Smooth muscle cell (in vitro differentiated cells): ENCODE results near the gene GALP. TPM values are rescaled to one million over a fixed set of nuclear protein-coding genes. Genes with fewer than 3 reads are reported as not detected.

Experiments used
- DNase-seq: peaks from one replicate; lab custom pipeline; 2025; ENCODE audit not compliant: unreplicated experiment; lab: John Stamatoyannopoulos, UW
- H2AFZ ChIP-seq: fragments of 200-600 bp; sonication (generic); 2 replicates; pipeline ENCODE4 v1.6.0; 2016; ENCODE audit warnings: antibody characterized with exemption, low read depth, mild to moderate bottlenecking
- H3F3A ChIP-seq: fragments of 200-600 bp; sonication (generic); 2 replicates; pipeline ENCODE4 v1.6.0; 2017; ENCODE audit warnings: antibody characterized with exemption, low read depth
- H3K27ac ChIP-seq: fragments of 200-600 bp; sonication (generic); 2 replicates; pipeline ENCODE4 v1.5.1; 2016; ENCODE audit warnings: low read depth, mild to moderate bottlenecking
- H3K27me3 ChIP-seq: fragments of 200-600 bp; sonication (generic); 2 replicates; pipeline ENCODE4 v1.6.1; 2016; ENCODE audit warnings: low read depth, mild to moderate bottlenecking
- H3K36me3 ChIP-seq: fragments of 200-600 bp; sonication (generic); 2 replicates; pipeline ENCODE4 v1.5.1; 2016; ENCODE audit warnings: low read depth
- H3K4me1 ChIP-seq: fragments of 200-600 bp; sonication (generic); 2 replicates; pipeline ENCODE4 v1.5.1; 2016; ENCODE audit warnings: low read depth
- H3K4me2 ChIP-seq: fragments of 200-600 bp; sonication (generic); 2 replicates; pipeline ENCODE4 v1.6.0; 2016; ENCODE audit warnings: mild to moderate bottlenecking
- H3K4me3 ChIP-seq: fragments of 200-600 bp; sonication (generic); 2 replicates; pipeline ENCODE4 v1.5.1; 2016; ENCODE audit warnings: mild to moderate bottlenecking
- H3K79me2 ChIP-seq: fragments of 200-600 bp; sonication (generic); 2 replicates; pipeline ENCODE4 v1.6.0; 2016; ENCODE audit warnings: low read depth, mild to moderate bottlenecking
- H3K9ac ChIP-seq: fragments of 200-600 bp; sonication (generic); 2 replicates; pipeline ENCODE4 v1.6.0; 2016; ENCODE audit warnings: low read depth
- H3K9me3 ChIP-seq: fragments of 200-600 bp; sonication (generic); replicated peaks from 2 replicates; pipeline ENCODE4 v1.5.1; 2016; ENCODE audit warnings: low read depth
- H4K20me1 ChIP-seq: fragments of 200-600 bp; sonication (generic); 2 replicates; pipeline ENCODE4 v1.6.0; 2016; ENCODE audit warnings: low read depth
- WGBS: methylation state at CpG from one replicate; pipeline ENCODE4 v1.1.7; 2016; ENCODE audit warnings: low lambda C conversion rate; 5-methylcytosine and 5-hydroxymethylcytosine counted together
- polyA plus RNA-seq: library from polyadenylated mRNA; unstranded; fragments of >200 nt; fragmentation: Nextera tagmentation; extraction: Ambion mirVana; gene quantifications from 2 replicates; pipeline ENCODE4 v1.2.1, GENCODE V29; 2016
- total RNA-seq: library from RNA; depleted of rRNA; stranded (reverse); fragments of >200 nt; gene quantifications from 2 replicates; pipeline ENCODE4 v1.2.3, GENCODE V29; 2014
- TF ChIP-seq, protein P1 (sequence below): fragments of 200-600 bp; sonication (generic); IDR thresholded peaks from 2 replicates; pipeline ENCODE4 v1.5.1; 2017; ENCODE audit warnings: borderline replicate concordance, mild to moderate bottlenecking, antibody characterized with exemption; ENCODE audit not compliant: insufficient read depth, poor library complexity, severe bottlenecking

Gene GALP
- total and polyA plus RNA-seq, 2 experiments from 2014 or later: not detected

DNA sequence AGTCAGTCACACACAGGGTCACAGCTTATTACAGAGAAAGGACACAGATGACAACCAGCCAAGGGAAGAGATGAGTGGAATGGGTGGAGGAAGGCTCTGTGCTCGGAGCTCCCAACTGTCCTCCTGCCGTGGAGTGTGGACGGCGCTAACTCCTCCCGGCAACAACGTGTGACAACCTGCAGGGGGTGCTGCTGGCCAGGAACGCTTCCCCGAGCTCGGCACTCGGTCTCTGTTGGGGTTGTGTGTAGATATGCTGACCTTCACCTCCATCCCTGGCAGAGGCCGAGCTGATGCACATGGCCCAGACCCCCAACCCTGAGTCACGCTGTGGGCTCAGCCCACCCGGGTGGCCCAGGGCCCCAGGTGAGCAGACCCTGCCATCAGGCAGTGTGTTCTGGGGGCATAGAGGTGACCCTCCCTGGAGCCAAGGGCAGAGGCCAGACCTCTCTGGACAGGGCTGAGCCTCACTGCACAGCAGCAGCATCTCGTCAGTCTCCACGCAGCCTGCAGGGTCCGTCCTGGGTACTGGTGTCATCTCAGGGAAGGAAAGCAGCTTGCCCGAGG lies 20.6 kb upstream of the GALP start:
- Histone ChIP-seq H3K27ac (no peak overlapping the region), H3K4me2 (no peak overlapping the region), H2AFZ (no peak overlapping the region), H3K4me3 (no peak overlapping the region), H3K36me3 (no peaks in the 10 kb centered on the region), H3K9me3 (no peaks in the 10 kb centered on the region), H3K79me2 (peaks cover 4% of the 10 kb centered on the region), H3F3A (no peaks in the 10 kb centered on the region), H3K4me1 (no peaks in the 10 kb centered on the region), H3K27me3 (no peaks in the 10 kb centered on the region), H3K9ac (no peak overlapping the region), H4K20me1 (peaks cover 42% of the 10 kb centered on the region)
- no peak for DNase-seq
- 77% methylated on average over 17 of the region's 17 CpGs for WGBS
- TF ChIP-seq, protein P1, sequence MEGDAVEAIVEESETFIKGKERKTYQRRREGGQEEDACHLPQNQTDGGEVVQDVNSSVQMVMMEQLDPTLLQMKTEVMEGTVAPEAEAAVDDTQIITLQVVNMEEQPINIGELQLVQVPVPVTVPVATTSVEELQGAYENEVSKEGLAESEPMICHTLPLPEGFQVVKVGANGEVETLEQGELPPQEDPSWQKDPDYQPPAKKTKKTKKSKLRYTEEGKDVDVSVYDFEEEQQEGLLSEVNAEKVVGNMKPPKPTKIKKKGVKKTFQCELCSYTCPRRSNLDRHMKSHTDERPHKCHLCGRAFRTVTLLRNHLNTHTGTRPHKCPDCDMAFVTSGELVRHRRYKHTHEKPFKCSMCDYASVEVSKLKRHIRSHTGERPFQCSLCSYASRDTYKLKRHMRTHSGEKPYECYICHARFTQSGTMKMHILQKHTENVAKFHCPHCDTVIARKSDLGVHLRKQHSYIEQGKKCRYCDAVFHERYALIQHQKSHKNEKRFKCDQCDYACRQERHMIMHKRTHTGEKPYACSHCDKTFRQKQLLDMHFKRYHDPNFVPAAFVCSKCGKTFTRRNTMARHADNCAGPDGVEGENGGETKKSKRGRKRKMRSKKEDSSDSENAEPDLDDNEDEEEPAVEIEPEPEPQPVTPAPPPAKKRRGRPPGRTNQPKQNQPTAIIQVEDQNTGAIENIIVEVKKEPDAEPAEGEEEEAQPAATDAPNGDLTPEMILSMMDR: peak; percentile 24

DNA sequence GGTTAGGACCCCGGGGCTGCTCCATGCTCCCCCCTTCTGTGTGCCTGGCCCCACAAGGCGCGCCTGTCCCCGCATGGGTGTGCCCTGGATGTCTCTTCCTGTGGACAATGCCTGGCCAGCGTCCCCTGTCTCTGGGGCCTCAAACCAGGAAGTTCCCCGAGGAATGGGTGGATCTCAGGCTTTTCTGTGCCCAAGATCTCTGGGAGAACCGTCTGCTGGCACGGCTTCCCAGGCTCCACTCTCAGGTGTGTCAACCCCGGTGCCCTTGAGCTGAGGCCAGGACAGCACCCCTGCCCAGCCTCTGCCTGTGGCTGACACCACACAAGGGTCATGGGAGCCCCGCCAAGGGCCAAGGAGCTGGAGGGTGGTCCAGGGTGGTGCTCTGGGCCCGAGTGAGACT lies 19.0 kb upstream of the GALP start:
- H3K4me1 ChIP-seq: no peaks in the 10 kb centered on the region
- H4K20me1 ChIP-seq: peaks cover 34% of the 10 kb centered on the region
- no peak overlapping the region for H2AFZ ChIP-seq
- H3K4me3 ChIP-seq: no peak overlapping the region
- no peak for DNase-seq
- H3K27me3 ChIP-seq: no peaks in the 10 kb centered on the region
- H3K9ac ChIP-seq: no peak overlapping the region
- no peaks in the 10 kb centered on the region for H3K9me3 ChIP-seq
- H3F3A ChIP-seq: no peaks in the 10 kb centered on the region
- H3K4me2 ChIP-seq: no peak overlapping the region
- 95% methylated on average over 11 of the region's 11 CpGs for WGBS
- TF ChIP-seq, protein P1: no peak
- no peaks in the 10 kb centered on the region for H3K79me2 ChIP-seq
- no peaks in the 10 kb centered on the region for H3K36me3 ChIP-seq
- no peak overlapping the region for H3K27ac ChIP-seq

DNA sequence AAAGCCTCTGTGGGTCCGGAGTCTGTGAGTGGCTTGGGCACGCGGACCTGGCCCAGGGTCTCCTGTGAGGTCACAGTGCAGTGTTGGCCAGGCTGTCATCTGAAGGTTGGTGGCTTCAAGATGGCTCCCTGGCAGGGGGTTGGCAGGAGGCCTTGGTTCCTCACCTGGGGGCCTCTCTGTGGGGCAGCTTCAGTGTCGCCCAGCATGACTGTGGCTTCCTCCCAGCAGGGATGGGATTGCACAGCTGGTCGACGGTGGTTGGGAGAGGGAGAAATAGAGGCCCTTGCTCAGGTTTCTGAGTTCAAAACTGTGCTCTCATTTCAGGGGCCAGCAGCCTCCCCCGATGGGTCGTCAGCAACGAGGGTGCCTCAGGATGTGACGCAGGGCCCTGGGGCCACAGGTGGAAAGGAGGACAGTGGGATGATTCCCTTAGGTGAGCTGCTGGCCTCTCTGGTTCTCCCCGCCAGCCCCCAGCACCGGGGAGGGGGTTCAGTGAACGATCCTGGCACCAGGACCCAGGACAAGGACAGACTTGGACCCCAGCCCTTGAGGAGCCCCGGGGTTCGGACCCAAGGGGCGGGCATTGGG lies 17.5 kb upstream of the GALP start:
- Histone ChIP-seq H3K4me3 (no peak overlapping the region), H3K9ac (no peak overlapping the region), H3K4me2 (no peak overlapping the region), H4K20me1 (peaks cover 19% of the 10 kb centered on the region), H3K27ac (no peak overlapping the region), H2AFZ (no peak overlapping the region), H3K9me3 (no peaks in the 10 kb centered on the region), H3F3A (no peaks in the 10 kb centered on the region), H3K27me3 (no peaks in the 10 kb centered on the region), H3K4me1 (no peaks in the 10 kb centered on the region), H3K79me2 (no peaks in the 10 kb centered on the region), H3K36me3 (no peaks in the 10 kb centered on the region)
- DNase-seq: no peak
- WGBS: 97% methylated on average over 13 of the region's 16 CpGs
- TF ChIP-seq, protein P1: no peak
